Thyroid gland (tissue), 4 donors: ENCODE data around the gene FAAP100.

ENCODE experiments used
- CTCF ChIP-seq, 6 experiments: fragments of 200-600 bp in 3 of 6; fragments of 450-650 bp in 3 of 6; sonication (generic) in 3 of 6; IDR thresholded peaks; one replicate each; pipeline ENCODE4 v1.5.1; 2016 to 2019; ENCODE audit warnings: antibody characterized with exemption in 6 of 6, mild to moderate bottlenecking in 2 of 6, inconsistent platforms in 1 of 6, moderate library complexity in 1 of 6
- POLR2A ChIP-seq, 2 donors: fragments of 450-650 bp; IDR thresholded peaks; one replicate each; pipeline ENCODE4 v1.6.1; 2017; ENCODE audit warnings: antibody characterized with exemption in 2 of 2, mild to moderate bottlenecking in 2 of 2, moderate library complexity in 1 of 2

- TF ChIP-seq CTCF (IDR thresholded peaks at IDR 0.05) (no peak), POLR2A (IDR thresholded peaks at IDR 0.05) (no peak)
Observed at GRCh38 chr17:81582341-81582740, 30.2 kb upstream of the FAAP100 start.
